ENCODE measurements around the gene G6PC1. TPM values are rescaled to one million over a fixed set of nuclear protein-coding genes. Genes with fewer than 3 reads are reported as not detected.

The G6PC1 gene
- total and polyA plus RNA-seq, 2 experiments from 2014 or later = not detected

DNA sequence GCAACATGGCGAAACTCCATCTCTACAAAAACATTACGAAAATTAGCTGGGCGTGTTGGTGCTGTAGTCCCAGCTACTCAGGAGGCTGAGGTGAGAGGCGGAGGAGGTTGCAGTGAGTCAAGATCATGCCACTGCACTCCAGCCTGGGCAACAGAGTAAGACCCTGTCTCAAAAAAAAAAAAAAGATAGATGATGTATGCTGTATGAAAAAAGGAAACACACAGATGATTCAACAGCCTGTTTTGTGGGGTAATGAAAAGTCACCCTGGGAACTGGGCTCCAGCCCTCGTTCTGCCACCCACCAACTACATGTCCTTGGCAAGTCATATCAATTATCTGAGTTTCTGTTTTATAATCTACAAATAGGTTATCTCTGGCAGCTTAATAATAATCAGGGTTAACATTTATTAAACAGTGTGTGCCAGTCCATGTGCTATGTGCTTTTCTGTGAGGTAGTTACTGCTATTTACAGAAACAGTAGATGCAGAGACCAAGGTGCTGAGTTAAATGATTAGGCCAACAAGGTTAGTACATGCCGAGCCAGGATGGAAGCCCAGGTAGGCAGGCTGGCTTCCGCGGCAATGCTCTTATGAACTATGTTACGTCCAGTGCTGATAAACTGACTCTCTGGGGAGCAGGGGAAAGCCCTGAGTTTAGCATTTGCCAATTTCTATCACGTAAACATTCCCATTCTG lies 1.1 kb downstream of the G6PC1 start:
- TF ChIP-seq EZH2 (IDR thresholded peaks at IDR 0.05; ENCODE audit: insufficient read depth, poor library complexity, severe bottlenecking) = no peak
- TF ChIP-seq EZH2phosphoT487 (IDR thresholded peaks at IDR 0.05; ENCODE audit: insufficient read depth, low read depth) = no peak
- Histone ChIP-seq H3K27ac (no peak overlapping the region), H3F3A (ENCODE audit: insufficient read depth) (no peaks in the 10 kb centered on the region), H4K20me1 (ENCODE audit: insufficient read depth) (no peaks in the 10 kb centered on the region), H3K36me3 (ENCODE audit: low read depth) (no peaks in the 10 kb centered on the region), H3K79me2 (ENCODE audit: insufficient read depth) (no peaks in the 10 kb centered on the region), H3K4me1 (ENCODE audit: insufficient read depth) (no peaks in the 10 kb centered on the region), H3K4me3 (no peak overlapping the region), H3K9ac (no peak overlapping the region), H3K9me3 (ENCODE audit: low read depth) (no peaks in the 10 kb centered on the region), H3K27me3 (replicated peaks; ENCODE audit: insufficient read depth) (peaks cover 6% of the 10 kb centered on the region), H3K4me2 (ENCODE audit: unreplicated experiment) (no peak overlapping the region), H2AFZ (no peak overlapping the region), H3K9me2 (ENCODE audit: insufficient read depth) (no peaks in the 10 kb centered on the region)
- in situ Hi-C loops (cut with MboI) = no loop called here
- 79% methylated on average over 10 of the region's 10 CpGs for WGBS, 2 experiments (ENCODE audit: low coverage in 1 of 2, low lambda C conversion rate in 2 of 2, missing lambda C conversion rate in 2 of 2)
- DNase-seq = no peak

DNA sequence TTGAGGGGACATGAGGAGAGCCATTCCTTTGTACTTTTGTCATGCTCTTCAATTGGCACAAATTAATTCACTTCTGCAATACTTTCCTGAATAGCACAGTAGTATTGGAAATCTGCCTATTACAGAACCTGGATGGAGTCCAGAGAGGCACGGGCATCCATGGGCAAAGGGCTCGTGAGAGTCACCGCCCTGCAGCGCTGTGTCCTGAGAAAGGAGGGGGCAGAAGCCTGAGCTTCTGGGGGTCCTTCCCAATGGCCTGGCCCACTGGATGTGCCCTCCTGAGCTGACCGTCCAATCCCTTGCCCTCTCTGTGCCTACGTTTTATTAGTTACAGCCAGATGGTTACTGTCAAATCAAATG lies 3.5 kb downstream of the G6PC1 start:
- Histone ChIP-seq H2AFZ (no peak overlapping the region), H3K4me3 (no peak overlapping the region), H3K9me2 (ENCODE audit: insufficient read depth) (no peaks in the 10 kb centered on the region), H3K36me3 (ENCODE audit: low read depth) (no peaks in the 10 kb centered on the region), H3K9me3 (ENCODE audit: low read depth) (no peaks in the 10 kb centered on the region), H3F3A (ENCODE audit: insufficient read depth) (no peaks in the 10 kb centered on the region), H3K79me2 (ENCODE audit: insufficient read depth) (no peaks in the 10 kb centered on the region), H4K20me1 (ENCODE audit: insufficient read depth) (no peaks in the 10 kb centered on the region), H3K27me3 (replicated peaks; ENCODE audit: insufficient read depth) (peaks cover 10% of the 10 kb centered on the region), H3K9ac (no peak overlapping the region), H3K4me2 (ENCODE audit: unreplicated experiment) (no peak overlapping the region), H3K27ac (no peak overlapping the region), H3K4me1 (ENCODE audit: insufficient read depth) (no peaks in the 10 kb centered on the region)
- WGBS, 2 experiments (ENCODE audit: low coverage in 1 of 2, low lambda C conversion rate in 2 of 2, missing lambda C conversion rate in 2 of 2) = 54 to 65% methylated on average over 6 of the region's 6 CpGs
- DNase-seq = no peak
- TF ChIP-seq EZH2phosphoT487 (IDR thresholded peaks at IDR 0.05; ENCODE audit: insufficient read depth, low read depth) (no peak), EZH2 (IDR thresholded peaks at IDR 0.05; ENCODE audit: insufficient read depth, poor library complexity, severe bottlenecking) (no peak)
- in situ Hi-C loops (cut with MboI) = no loop called here

DNA sequence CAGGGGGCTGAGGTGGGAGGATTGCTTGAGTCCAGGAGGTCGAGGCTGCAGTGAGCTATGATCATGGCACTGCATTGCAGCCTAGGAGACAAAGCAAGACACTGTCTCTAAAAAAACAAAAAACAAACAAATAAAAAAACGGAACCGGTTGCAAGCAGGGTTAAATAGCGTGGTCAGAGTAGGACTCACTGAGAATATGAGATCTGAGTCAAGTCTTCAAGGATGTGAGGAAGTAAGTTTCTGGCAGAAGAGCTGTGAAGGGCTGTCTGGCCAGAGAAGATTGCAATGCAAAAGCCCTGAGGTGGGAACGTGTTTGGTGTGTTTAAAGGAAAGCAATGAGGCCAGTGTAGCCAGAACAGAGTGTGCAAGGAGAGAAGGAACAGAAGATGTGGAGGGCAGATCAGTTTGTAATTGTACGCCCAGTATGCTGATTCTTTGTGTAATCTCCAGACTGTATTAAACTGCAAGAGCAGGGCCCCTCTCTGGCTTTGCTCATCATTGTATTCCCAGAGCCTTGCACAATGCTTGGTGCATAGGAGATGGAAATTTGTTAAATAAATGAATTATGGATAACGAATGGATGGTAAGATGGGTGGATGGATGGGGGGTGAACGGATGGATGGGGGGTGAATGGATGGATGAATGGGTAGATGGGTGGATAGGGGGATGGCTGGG lies 6.3 kb downstream of the G6PC1 start:
- H3K4me2 ChIP-seq (ENCODE audit: unreplicated experiment) = no peak overlapping the region
- no peaks in the 10 kb centered on the region for H3K36me3 ChIP-seq (ENCODE audit: low read depth)
- in situ Hi-C loops (cut with MboI) = no loop called here
- H3K79me2 ChIP-seq (ENCODE audit: insufficient read depth) = no peaks in the 10 kb centered on the region
- peaks cover 24% of the 10 kb centered on the region for H3K27me3 ChIP-seq (replicated peaks; ENCODE audit: insufficient read depth)
- no peak for TF ChIP-seq EZH2phosphoT487 (IDR thresholded peaks at IDR 0.05; ENCODE audit: insufficient read depth, low read depth)
- TF ChIP-seq EZH2 (IDR thresholded peaks at IDR 0.05; ENCODE audit: insufficient read depth, poor library complexity, severe bottlenecking) = no peak
- no peaks in the 10 kb centered on the region for H3K9me3 ChIP-seq (ENCODE audit: low read depth)
- H3K9ac ChIP-seq = no peak overlapping the region
- no peaks in the 10 kb centered on the region for H3F3A ChIP-seq (ENCODE audit: insufficient read depth)
- no peaks in the 10 kb centered on the region for H4K20me1 ChIP-seq (ENCODE audit: insufficient read depth)
- no peak overlapping the region for H3K4me3 ChIP-seq
- WGBS, 2 experiments (ENCODE audit: low coverage in 1 of 2, low lambda C conversion rate in 2 of 2, missing lambda C conversion rate in 2 of 2) = 67% methylated on average over 8 of the region's 8 CpGs
- no peak overlapping the region for H2AFZ ChIP-seq
- no peak overlapping the region for H3K27ac ChIP-seq
- H3K9me2 ChIP-seq (ENCODE audit: insufficient read depth) = no peaks in the 10 kb centered on the region
- DNase-seq = no peak
- no peaks in the 10 kb centered on the region for H3K4me1 ChIP-seq (ENCODE audit: insufficient read depth)

DNA sequence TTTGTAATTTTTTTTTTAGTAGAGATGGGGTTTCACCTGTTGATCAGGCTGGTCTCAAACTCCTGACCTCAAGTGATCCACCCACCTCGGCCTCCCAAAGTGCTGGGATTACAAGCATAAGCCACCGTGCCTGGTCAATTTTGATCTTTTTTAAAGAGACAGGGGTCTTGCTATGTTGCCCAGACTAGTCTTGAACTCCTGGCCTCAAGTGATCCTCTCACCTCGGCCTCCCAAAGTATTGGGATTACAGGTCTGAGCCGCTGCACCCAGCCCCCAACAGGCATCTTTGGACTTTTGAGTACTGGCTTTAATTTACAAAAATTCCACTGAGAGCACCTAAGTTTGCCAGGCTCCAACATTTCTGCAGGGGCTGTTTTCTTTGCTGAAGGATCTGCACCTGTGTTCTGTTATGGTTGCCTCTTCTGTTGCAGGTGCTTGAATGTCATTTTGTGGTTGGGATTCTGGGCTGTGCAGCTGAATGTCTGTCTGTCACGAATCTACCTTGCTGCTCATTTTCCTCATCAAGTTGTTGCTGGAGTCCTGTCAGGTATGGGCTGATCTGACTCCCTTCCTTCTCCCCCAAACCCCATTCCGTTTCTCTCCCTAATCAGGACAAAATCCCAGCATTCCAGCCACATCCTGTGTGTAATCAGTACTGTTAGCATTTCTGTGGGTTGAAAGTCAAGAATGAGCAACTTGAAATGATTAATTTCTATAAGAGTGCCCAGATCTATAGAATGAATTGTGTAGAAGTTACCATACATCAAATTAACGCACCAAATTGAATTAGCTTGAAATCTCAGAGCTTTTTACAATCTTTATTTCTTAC lies 8.5 kb downstream of the G6PC1 start:
- Histone ChIP-seq H3K9ac (no peak overlapping the region), H4K20me1 (ENCODE audit: insufficient read depth) (no peaks in the 10 kb centered on the region), H3K79me2 (ENCODE audit: insufficient read depth) (no peaks in the 10 kb centered on the region), H2AFZ (no peak overlapping the region), H3K27ac (no peak overlapping the region), H3K4me1 (ENCODE audit: insufficient read depth) (no peaks in the 10 kb centered on the region), H3K9me2 (ENCODE audit: insufficient read depth) (no peaks in the 10 kb centered on the region), H3K4me2 (ENCODE audit: unreplicated experiment) (no peak overlapping the region), H3K9me3 (ENCODE audit: low read depth) (no peaks in the 10 kb centered on the region), H3K36me3 (ENCODE audit: low read depth) (no peaks in the 10 kb centered on the region), H3K4me3 (no peak overlapping the region), H3F3A (ENCODE audit: insufficient read depth) (no peaks in the 10 kb centered on the region), H3K27me3 (replicated peaks; ENCODE audit: insufficient read depth) (peaks cover 24% of the 10 kb centered on the region)
- no peak for TF ChIP-seq EZH2phosphoT487 (IDR thresholded peaks at IDR 0.05; ENCODE audit: insufficient read depth, low read depth)
- no peak for TF ChIP-seq EZH2 (IDR thresholded peaks at IDR 0.05; ENCODE audit: insufficient read depth, poor library complexity, severe bottlenecking)
- DNase-seq = no peak
- in situ Hi-C loops (cut with MboI) = no loop called here
- 66 to 75% methylated on average over 7 of the region's 7 CpGs for WGBS, 2 experiments (ENCODE audit: low coverage in 1 of 2, low lambda C conversion rate in 2 of 2, missing lambda C conversion rate in 2 of 2)

Data from GM23248 (cell line).